Calu3 (cell line): Measurements from ENCODE around the gene IRAK1. TPM values are rescaled to one million over a fixed set of nuclear protein-coding genes. Genes with fewer than 3 reads are reported as not detected.

ENCODE experiments used
- BruUV-seq: library from RNA; stranded (reverse); fragments of 400-500 nt; replicated peaks from 2 replicates; lab custom pipeline; 2021; lab: Mats Ljungman, UMichigan
- CTCF ChIA-PET: fragments of 300-600 bp; sonication (Branson Sonifier 250); formaldehyde crosslinking; loops from one replicate; lab custom pipeline; 2022; ENCODE audit warnings: antibody characterized with exemption; lab: Charles Lee
- DNase-seq: peaks from one replicate; pipeline ENCODE4 v3.0.0; 2022
- H3K27ac Mint-ChIP-seq: one replicate; pipeline ENCODE4 v1.8.0; 2022; ENCODE audit warnings: mixed read lengths; ENCODE audit not compliant: unreplicated experiment
- H3K27me3 Mint-ChIP-seq: one replicate; pipeline ENCODE4 v1.8.0; 2022; ENCODE audit warnings: mixed read lengths; ENCODE audit not compliant: unreplicated experiment
- H3K36me3 Mint-ChIP-seq: one replicate; pipeline ENCODE4 v1.8.0; 2022; ENCODE audit warnings: mild to moderate bottlenecking, moderate library complexity, mixed read lengths; ENCODE audit not compliant: insufficient read depth, unreplicated experiment
- H3K4me1 Mint-ChIP-seq: one replicate; pipeline ENCODE4 v1.8.0; 2022; ENCODE audit warnings: mild to moderate bottlenecking, low read depth, mixed read lengths; ENCODE audit not compliant: unreplicated experiment
- H3K4me3 Mint-ChIP-seq: one replicate; pipeline ENCODE4 v1.8.0; 2022; ENCODE audit warnings: mild to moderate bottlenecking, low read depth, moderate library complexity, mixed read lengths; ENCODE audit not compliant: unreplicated experiment
- H3K9me3 Mint-ChIP-seq: one replicate; pipeline ENCODE4 v1.8.0; 2022; ENCODE audit warnings: low read depth, mixed read lengths; ENCODE audit not compliant: unreplicated experiment
- intact Hi-C: fragments of 100-400 bp; cut with micrococcal nuclease; formaldehyde crosslinking; loops from one replicate; pipeline ENCODE4 v1.10.0; 2022; ENCODE audit not compliant: unreplicated experiment
- total RNA-seq: library from RNA; stranded (reverse); gene quantifications from 2 replicates; pipeline ENCODE4 v1.2.3, GENCODE V29; 2022
- TF ChIP-seq, protein P1 (sequence below): fragments of 200-600 bp; IDR thresholded peaks from one replicate; pipeline ENCODE4 v1.8.0; 2022; ENCODE audit warnings: antibody characterized with exemption; ENCODE audit not compliant: unreplicated experiment

IRAK1 gene
- total RNA-seq, 1 experiment from 2014 or later: 194 TPM

DNA sequence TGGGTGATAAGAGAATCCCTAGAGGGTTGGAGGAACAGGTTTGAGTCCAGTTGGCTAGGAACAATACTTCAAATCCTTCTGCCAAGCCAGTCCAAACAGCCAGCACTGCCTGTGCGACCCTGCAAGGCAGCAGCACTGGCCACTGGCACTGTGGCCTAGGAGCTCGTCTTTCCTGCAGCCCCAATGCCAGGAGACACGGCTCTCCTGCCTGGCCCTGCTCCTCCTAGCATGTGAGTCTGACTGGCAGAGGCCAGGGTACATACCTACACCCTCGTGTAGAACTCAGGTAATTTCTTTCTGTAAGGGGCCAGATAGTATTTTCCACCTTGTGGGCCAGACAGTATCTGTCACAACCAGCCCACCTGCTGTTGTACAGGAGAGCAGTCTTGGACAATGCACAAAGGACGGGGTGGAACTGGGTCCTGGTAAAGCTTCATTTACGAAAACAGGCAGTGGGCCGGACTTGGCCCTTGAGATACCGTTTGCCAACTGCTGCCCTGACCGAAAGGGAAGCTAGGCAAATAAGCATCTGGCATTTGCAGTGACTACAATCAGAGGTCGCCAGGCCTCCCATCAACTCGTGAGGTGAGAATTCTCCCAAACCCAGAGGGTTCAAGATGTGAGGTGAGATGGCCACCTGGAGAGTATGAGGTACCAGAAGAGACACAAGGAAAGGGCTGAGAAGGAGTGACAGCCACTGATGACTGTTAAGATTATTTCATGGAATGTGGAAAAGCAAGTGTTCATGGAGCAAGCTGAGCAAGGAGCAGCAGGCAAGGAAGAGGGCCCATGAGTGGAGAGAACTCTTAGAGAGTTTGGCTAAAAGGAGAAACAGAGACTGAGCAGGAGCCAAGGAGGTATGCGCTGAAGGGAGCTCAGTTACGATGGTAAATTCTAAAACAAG lies 29.8 kb upstream of the IRAK1 start:
- intact Hi-C loops: no loop called here
- TF ChIP-seq, protein P1, sequence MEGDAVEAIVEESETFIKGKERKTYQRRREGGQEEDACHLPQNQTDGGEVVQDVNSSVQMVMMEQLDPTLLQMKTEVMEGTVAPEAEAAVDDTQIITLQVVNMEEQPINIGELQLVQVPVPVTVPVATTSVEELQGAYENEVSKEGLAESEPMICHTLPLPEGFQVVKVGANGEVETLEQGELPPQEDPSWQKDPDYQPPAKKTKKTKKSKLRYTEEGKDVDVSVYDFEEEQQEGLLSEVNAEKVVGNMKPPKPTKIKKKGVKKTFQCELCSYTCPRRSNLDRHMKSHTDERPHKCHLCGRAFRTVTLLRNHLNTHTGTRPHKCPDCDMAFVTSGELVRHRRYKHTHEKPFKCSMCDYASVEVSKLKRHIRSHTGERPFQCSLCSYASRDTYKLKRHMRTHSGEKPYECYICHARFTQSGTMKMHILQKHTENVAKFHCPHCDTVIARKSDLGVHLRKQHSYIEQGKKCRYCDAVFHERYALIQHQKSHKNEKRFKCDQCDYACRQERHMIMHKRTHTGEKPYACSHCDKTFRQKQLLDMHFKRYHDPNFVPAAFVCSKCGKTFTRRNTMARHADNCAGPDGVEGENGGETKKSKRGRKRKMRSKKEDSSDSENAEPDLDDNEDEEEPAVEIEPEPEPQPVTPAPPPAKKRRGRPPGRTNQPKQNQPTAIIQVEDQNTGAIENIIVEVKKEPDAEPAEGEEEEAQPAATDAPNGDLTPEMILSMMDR: no peak
- CTCF ChIA-PET: interaction anchor here (0.9 kb wide), 1 partner anchor 190 kb away, joined by 3 read pairs; no protein-coding TSS in a partner anchor
- no TSS peak for BruUV-seq
- peaks cover 38% of the 10 kb centered on the region for H3K4me1 Mint-ChIP-seq
- H3K27me3 Mint-ChIP-seq: no peaks in the 10 kb centered on the region
- no peak overlapping the region for H3K27ac Mint-ChIP-seq
- no peak overlapping the region for H3K4me3 Mint-ChIP-seq
- no peak for DNase-seq
- peaks cover 17% of the 10 kb centered on the region for H3K36me3 Mint-ChIP-seq
- no peaks in the 10 kb centered on the region for H3K9me3 Mint-ChIP-seq

- TF ChIP-seq, protein P1: no peak
- no peak for DNase-seq
- BruUV-seq: no TSS peak
- H3K27me3 Mint-ChIP-seq: no peaks in the 10 kb centered on the region
- CTCF ChIA-PET: no interaction called here
- H3K9me3 Mint-ChIP-seq: no peaks in the 10 kb centered on the region
- no peak overlapping the region for H3K27ac Mint-ChIP-seq
- peaks cover 38% of the 10 kb centered on the region for H3K4me1 Mint-ChIP-seq
- H3K4me3 Mint-ChIP-seq: no peak overlapping the region
- peaks cover 12% of the 10 kb centered on the region for H3K36me3 Mint-ChIP-seq
- intact Hi-C loops: no loop called here
Measured at GRCh38 chrX:154048398-154048797, 28.7 kb upstream of the IRAK1 start.

- Mint-ChIP-seq H3K4me3 (no peak overlapping the region), H3K9me3 (no peaks in the 10 kb centered on the region), H3K4me1 (peaks cover 38% of the 10 kb centered on the region), H3K27ac (no peak overlapping the region), H3K27me3 (no peaks in the 10 kb centered on the region), H3K36me3 (peaks cover 12% of the 10 kb centered on the region)
- TF ChIP-seq, protein P1: no peak
- no peak for DNase-seq
- no TSS peak for BruUV-seq
- CTCF ChIA-PET: no interaction called here
- intact Hi-C loops: no loop called here
Measured at GRCh38 chrX:154046940-154047610, 27.4 kb upstream of the IRAK1 start.

- H3K36me3 Mint-ChIP-seq: peaks cover 17% of the 10 kb centered on the region
- no peaks in the 10 kb centered on the region for H3K9me3 Mint-ChIP-seq
- TF ChIP-seq, protein P1: no peak
- H3K4me3 Mint-ChIP-seq: no peak overlapping the region
- DNase-seq: no peak
- no TSS peak for BruUV-seq
- no peaks in the 10 kb centered on the region for H3K27me3 Mint-ChIP-seq
- CTCF ChIA-PET: no interaction called here
- peaks cover 30% of the 10 kb centered on the region for H3K4me1 Mint-ChIP-seq
- intact Hi-C loops: no loop called here
- no peak overlapping the region for H3K27ac Mint-ChIP-seq
Measured at GRCh38 chrX:154046031-154046781, 26.5 kb upstream of the IRAK1 start.
